GM23248 (cell line): ENCODE data around the gene G6PC2. TPM values are rescaled to one million over a fixed set of nuclear protein-coding genes. Genes with fewer than 3 reads are reported as not detected.
A peak's percentile ranks its signal among the peaks of the same experiment; 100 is the strongest.

ENCODE experiments used
- DNase-seq: peaks from one replicate; pipeline ENCODE4 v3.0.0-alpha.2; 2015
- H2AFZ ChIP-seq: fragments of 200-600 bp; sonication (generic); 2 replicates; pipeline ENCODE4 v1.6.1; 2016; ENCODE audit warnings: antibody characterized with exemption
- H3F3A ChIP-seq: fragments of 200-600 bp; sonication (generic); 2 replicates; pipeline ENCODE4 v1.6.1; 2016; ENCODE audit warnings: mild to moderate bottlenecking, antibody characterized with exemption, mixed run types; ENCODE audit not compliant: insufficient read depth
- H3K27ac ChIP-seq: fragments of 200-600 bp; sonication (generic); 2 replicates; pipeline ENCODE4 v1.5.1; 2016; ENCODE audit warnings: mild to moderate bottlenecking
- H3K27me3 ChIP-seq: fragments of 200-600 bp; sonication (generic); replicated peaks from 2 replicates; pipeline ENCODE4 v1.6.1; 2016; ENCODE audit warnings: mild to moderate bottlenecking; ENCODE audit not compliant: insufficient read depth
- H3K36me3 ChIP-seq: fragments of 200-600 bp; sonication (generic); 2 replicates; pipeline ENCODE4 v1.6.1; 2016; ENCODE audit warnings: low read depth, mild to moderate bottlenecking
- H3K4me1 ChIP-seq: fragments of 200-600 bp; sonication (generic); 2 replicates; pipeline ENCODE4 v1.6.1; 2016; ENCODE audit warnings: mild to moderate bottlenecking; ENCODE audit not compliant: insufficient read depth
- H3K4me2 ChIP-seq: fragments of 200-600 bp; sonication (generic); one replicate; pipeline ENCODE4 v1.6.1; 2016; ENCODE audit warnings: mild to moderate bottlenecking; ENCODE audit not compliant: unreplicated experiment
- H3K4me3 ChIP-seq: fragments of 200-600 bp; sonication (generic); 2 replicates; pipeline ENCODE4 v1.5.1; 2016; ENCODE audit warnings: mild to moderate bottlenecking
- H3K79me2 ChIP-seq: fragments of 200-600 bp; sonication (generic); 2 replicates; pipeline ENCODE4 v1.6.1; 2016; ENCODE audit warnings: mild to moderate bottlenecking; ENCODE audit not compliant: insufficient read depth
- H3K9ac ChIP-seq: fragments of 200-600 bp; sonication (generic); 2 replicates; pipeline ENCODE4 v1.6.1; 2016; ENCODE audit warnings: mild to moderate bottlenecking
- H3K9me2 ChIP-seq: fragments of 200-600 bp; sonication (generic); 2 replicates; pipeline ENCODE4 v1.6.1; 2016; ENCODE audit warnings: mixed run types, mild to moderate bottlenecking, moderate library complexity; ENCODE audit not compliant: insufficient read depth
- H3K9me3 ChIP-seq: fragments of 200-600 bp; sonication (generic); one replicate; pipeline ENCODE4 v1.6.1; 2017; ENCODE audit warnings: low read depth
- H4K20me1 ChIP-seq: fragments of 200-600 bp; sonication (generic); 2 replicates; pipeline ENCODE4 v1.6.0; 2016; ENCODE audit not compliant: insufficient read depth
- EZH2 ChIP-seq: fragments of 200-600 bp; sonication (generic); IDR thresholded peaks from 2 replicates; pipeline ENCODE4 v1.6.1; 2018; ENCODE audit warnings: antibody characterized with exemption, mild to moderate bottlenecking; ENCODE audit not compliant: insufficient read depth, poor library complexity, severe bottlenecking
- EZH2phosphoT487 ChIP-seq: fragments of 200-600 bp; sonication (generic); IDR thresholded peaks from 2 replicates; pipeline ENCODE4 v1.6.1; 2018; ENCODE audit warnings: antibody characterized with exemption, moderate library complexity, mild to moderate bottlenecking, low read depth; ENCODE audit not compliant: insufficient read depth
- WGBS, 2 experiments: methylation state at CpG; one replicate each; pipeline ENCODE4 v1.1.6; 2015 to 2017; ENCODE audit warnings: low lambda C conversion rate in 2 of 2, low coverage in 1 of 2; ENCODE audit errors: missing lambda C conversion rate in 2 of 2; 5-methylcytosine and 5-hydroxymethylcytosine counted together
- in situ Hi-C: fragments of 300-500 bp; cut with MboI; formaldehyde crosslinking; loops from 2 replicates; pipeline ENCODE4 v1.15.0; 2020
- polyA plus RNA-seq: library from polyadenylated mRNA; unstranded; fragments of >200 nt; fragmentation: Nextera tagmentation; extraction: Ambion mirVana; gene quantifications from 2 replicates; pipeline ENCODE4 v1.2.1, GENCODE V29; 2016
- total RNA-seq: library from RNA; depleted of rRNA; stranded (reverse); fragments of >200 nt; shearing (Covaris generic); gene quantifications from 2 replicates; pipeline ENCODE4 v1.2.3, GENCODE V29; 2014

G6PC2 gene
- total and polyA plus RNA-seq, 2 experiments from 2014 or later: not detected

DNA sequence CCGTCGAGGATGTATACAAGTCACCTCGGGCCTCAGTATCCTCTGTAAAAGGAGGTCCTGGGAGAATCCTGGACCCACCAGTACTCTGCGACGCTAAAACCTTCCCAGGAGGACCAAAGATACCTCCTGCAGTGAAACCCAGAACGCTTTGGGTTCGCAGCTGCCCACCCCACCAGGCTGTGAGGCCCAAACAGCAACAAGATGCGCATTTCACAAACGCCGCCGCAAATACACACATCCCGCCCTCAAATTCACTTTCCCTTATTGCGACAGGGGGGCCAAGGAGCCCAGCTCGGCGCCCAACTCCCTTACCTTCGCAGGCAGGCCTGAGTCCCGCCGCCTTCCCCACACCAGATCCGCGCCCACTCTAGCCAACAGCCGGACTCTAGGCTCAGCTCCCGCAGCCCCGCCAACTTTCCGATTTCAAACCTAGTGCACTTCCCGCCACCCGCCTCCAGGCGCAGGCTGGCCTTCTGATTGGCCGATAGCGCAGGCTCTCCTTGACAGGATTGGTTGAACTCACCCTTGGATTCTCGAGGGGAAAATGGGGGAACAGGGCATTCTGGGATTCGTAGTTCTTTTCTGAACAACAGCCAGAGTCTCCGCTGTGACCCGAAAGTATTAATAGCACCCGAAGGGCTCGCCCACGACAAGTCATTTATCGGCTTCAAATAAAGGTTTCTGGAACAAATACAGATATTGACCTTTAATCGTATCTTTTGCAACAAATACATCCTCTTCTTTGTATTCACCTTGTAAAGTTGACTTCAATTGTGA, 10.9 kb upstream of the G6PC2 start, which contains the start of gene SPC25:
TSS of gene SPC25 (minus strand) at position 425 of the 777 bp plus-strand sequence. CDS start 911 bp downstream, outside the sequence.
- WGBS, 2 experiments: 2% methylated on average over 38 of the region's 38 CpGs
- Histone ChIP-seq H3K79me2 (peaks cover 12% of the 10 kb centered on the region; the same call in 1 of the 2 replicates), H3K9me2 (no peaks in the 10 kb centered on the region), H3K4me3 (peak within 1 kb of the TSS; percentile 91), H3K4me1 (no peaks in the 10 kb centered on the region), H3K9me3 (no peaks in the 10 kb centered on the region), H3K27me3 (no peaks in the 10 kb centered on the region), H3F3A (no peaks in the 10 kb centered on the region), H3K4me2 (peak within 1 kb of the TSS; percentile 85), H3K36me3 (no peaks in the 10 kb centered on the region), H3K27ac (no peak within 1 kb of the TSS), H4K20me1 (no peaks in the 10 kb centered on the region), H2AFZ (peak within 1 kb of the TSS; percentile 98), H3K9ac (peak within 1 kb of the TSS; percentile 75)
- TF ChIP-seq EZH2phosphoT487: no peak
- TF ChIP-seq EZH2: no peak
- in situ Hi-C loops: no loop called here
- DNase-seq: peak; percentile 96

DNA sequence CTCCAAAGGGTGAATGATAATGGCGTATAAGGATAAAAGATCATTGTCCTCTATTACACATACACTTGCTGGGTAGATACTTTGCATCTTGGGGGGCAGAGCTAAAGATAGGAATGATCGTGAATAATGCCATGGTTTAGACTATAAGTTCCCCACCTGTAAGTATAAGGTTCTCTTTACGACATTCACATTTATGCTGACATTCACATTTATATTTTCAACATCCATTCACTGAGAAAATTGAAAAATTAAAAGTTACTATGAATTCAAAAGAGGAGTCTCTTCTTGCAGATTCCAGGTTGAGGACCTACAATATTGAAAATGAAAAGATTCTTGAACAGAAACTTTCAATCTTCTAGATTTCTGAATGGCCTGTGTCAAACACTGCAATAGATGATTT, 8.8 kb upstream of the G6PC2 start:
- Histone ChIP-seq H3K27ac (no peak overlapping the region), H3K36me3 (no peaks in the 10 kb centered on the region), H3K27me3 (no peaks in the 10 kb centered on the region), H3K9me3 (no peaks in the 10 kb centered on the region), H4K20me1 (no peaks in the 10 kb centered on the region), H3K79me2 (peaks cover 12% of the 10 kb centered on the region; the same call in 1 of the 2 replicates), H3F3A (no peaks in the 10 kb centered on the region), H3K4me1 (no peaks in the 10 kb centered on the region), H2AFZ (no peak overlapping the region), H3K4me2 (no peak overlapping the region), H3K9me2 (no peaks in the 10 kb centered on the region), H3K4me3 (no peak overlapping the region), H3K9ac (no peak overlapping the region)
- TF ChIP-seq EZH2 (no peak), EZH2phosphoT487 (no peak)
- in situ Hi-C loops: no loop called here
- 55 to 56% methylated on average over 3 of the region's 3 CpGs for WGBS, 2 experiments
- DNase-seq: no peak

DNA sequence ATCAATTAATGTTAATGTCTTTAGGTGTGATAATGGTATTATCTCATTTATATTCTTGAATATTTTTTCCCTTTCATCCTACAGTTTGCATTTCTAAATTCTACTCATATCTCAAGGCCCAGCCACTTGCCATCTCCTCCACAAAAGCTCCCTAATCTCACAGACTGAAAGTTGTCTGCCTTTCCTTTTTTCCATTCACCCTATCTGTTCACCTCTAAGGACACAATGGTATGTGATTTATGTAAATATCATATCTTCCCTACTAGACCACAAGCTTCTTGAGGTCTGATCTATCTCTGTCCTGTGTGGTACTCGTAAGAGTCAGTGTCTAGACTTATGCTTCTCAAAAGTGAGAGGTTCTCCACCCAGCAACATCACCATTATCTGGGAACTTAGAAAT, 7.0 kb upstream of the G6PC2 start:
- no peaks in the 10 kb centered on the region for H3K27me3 ChIP-seq
- H3K27ac ChIP-seq: no peak overlapping the region
- TF ChIP-seq EZH2phosphoT487: no peak
- TF ChIP-seq EZH2: no peak
- no peak for DNase-seq
- no peaks in the 10 kb centered on the region for H3K36me3 ChIP-seq
- H3K9me2 ChIP-seq: no peaks in the 10 kb centered on the region
- H3K79me2 ChIP-seq: peaks cover 11% of the 10 kb centered on the region; the same call in 1 of the 2 replicates
- no peak overlapping the region for H3K9ac ChIP-seq
- H2AFZ ChIP-seq: no peak overlapping the region
- H3K4me2 ChIP-seq: no peak overlapping the region
- H3K9me3 ChIP-seq: no peaks in the 10 kb centered on the region
- no peaks in the 10 kb centered on the region for H3F3A ChIP-seq
- no peaks in the 10 kb centered on the region for H3K4me1 ChIP-seq
- H4K20me1 ChIP-seq: no peaks in the 10 kb centered on the region
- WGBS, 2 experiments: 22 to 41% methylated on average over 1 of the region's 1 CpG
- in situ Hi-C loops: no loop called here
- no peak overlapping the region for H3K4me3 ChIP-seq

DNA sequence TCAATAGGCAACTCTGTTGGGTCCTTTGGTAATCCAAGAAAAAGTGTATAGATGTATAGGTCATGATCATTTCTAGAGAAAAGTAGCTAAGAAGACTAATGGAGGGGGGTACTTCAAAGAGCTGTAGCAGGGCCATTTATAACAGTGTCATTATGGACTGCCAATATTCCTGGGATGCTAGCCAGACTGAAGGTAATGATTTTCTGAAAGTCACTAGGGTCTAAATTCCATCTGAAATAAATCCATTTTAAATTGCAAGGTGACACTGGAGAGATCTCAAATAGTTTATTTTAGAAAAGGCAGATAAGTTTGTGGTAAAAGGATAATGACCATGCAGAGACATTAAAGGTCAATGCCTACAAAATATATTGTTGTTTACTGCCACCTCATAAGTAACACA, 6.4 kb upstream of the G6PC2 start:
- in situ Hi-C loops: no loop called here
- no peaks in the 10 kb centered on the region for H4K20me1 ChIP-seq
- TF ChIP-seq EZH2phosphoT487 (no peak), EZH2 (no peak)
- no peaks in the 10 kb centered on the region for H3K36me3 ChIP-seq
- H2AFZ ChIP-seq: no peak overlapping the region
- no peak for DNase-seq
- H3K4me1 ChIP-seq: no peaks in the 10 kb centered on the region
- H3K9ac ChIP-seq: no peak overlapping the region
- no peaks in the 10 kb centered on the region for H3K27me3 ChIP-seq
- no peak overlapping the region for H3K27ac ChIP-seq
- H3K79me2 ChIP-seq: peaks cover 5% of the 10 kb centered on the region; the same call in 1 of the 2 replicates
- no peaks in the 10 kb centered on the region for H3K9me3 ChIP-seq
- H3K4me2 ChIP-seq: no peak overlapping the region
- H3K9me2 ChIP-seq: no peaks in the 10 kb centered on the region
- H3K4me3 ChIP-seq: no peak overlapping the region
- H3F3A ChIP-seq: no peaks in the 10 kb centered on the region

DNA sequence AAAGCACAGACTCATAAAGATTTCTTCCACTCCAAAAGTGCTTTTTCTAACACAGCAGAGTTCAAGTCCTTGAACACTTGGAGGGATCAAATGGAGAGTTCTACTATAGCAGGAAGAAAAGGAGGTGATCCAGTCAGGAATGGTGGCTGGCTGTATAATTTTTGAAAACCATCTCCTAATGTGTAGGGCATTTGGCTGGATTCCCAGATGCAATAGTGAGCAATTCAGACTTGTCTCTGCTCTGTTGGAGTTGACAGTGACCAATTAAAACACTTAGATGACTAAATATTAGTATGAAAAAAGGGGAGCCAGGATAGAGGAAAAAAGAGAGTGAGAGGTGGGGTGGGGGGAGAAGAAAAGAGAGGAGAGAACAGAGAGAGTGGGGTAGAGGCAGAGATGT, 5.3 kb upstream of the G6PC2 start:
- H3K9me2 ChIP-seq: no peaks in the 10 kb centered on the region
- no peaks in the 10 kb centered on the region for H3K79me2 ChIP-seq
- no peak overlapping the region for H2AFZ ChIP-seq
- H4K20me1 ChIP-seq: no peaks in the 10 kb centered on the region
- TF ChIP-seq EZH2 (no peak), EZH2phosphoT487 (no peak)
- H3K9me3 ChIP-seq: no peaks in the 10 kb centered on the region
- no peak overlapping the region for H3K4me3 ChIP-seq
- no peaks in the 10 kb centered on the region for H3K36me3 ChIP-seq
- peak; percentile 33 for DNase-seq
- no peak overlapping the region for H3K4me2 ChIP-seq
- H3K27ac ChIP-seq: no peak overlapping the region
- H3K4me1 ChIP-seq: no peaks in the 10 kb centered on the region
- no peak overlapping the region for H3K9ac ChIP-seq
- no peaks in the 10 kb centered on the region for H3F3A ChIP-seq
- H3K27me3 ChIP-seq: no peaks in the 10 kb centered on the region
- in situ Hi-C loops: no loop called here
